Motor neuron (in vitro differentiated cells): ENCODE data around the gene ZNF335. TPM values are rescaled to one million over a fixed set of nuclear protein-coding genes. Genes with fewer than 3 reads are reported as not detected.
"Not testable (repeated sequence)": the region's sequence is repeated elsewhere in the genome, so short reads cannot be mapped to it uniquely, and the experiment has no call there.

Experiments used
- ATAC-seq, 8 experiments: fragments of 200-7000 bp; cut with Tn5 transposase; replicated peaks in 6 of 8; 2 replicates each; pipeline ENCODE4 v1.8.0; 2021; ENCODE audit warnings: mild to moderate bottlenecking in 8 of 8, moderate library complexity in 8 of 8
- H3K27ac ChIP-seq, 2 donors: fragments of 250-450 bp; sonication (Bioruptor Pico); 2 replicates each; pipeline ENCODE4 v1.9.0; 2021; ENCODE audit warnings: antibody characterized with exemption in 2 of 2, mild to moderate bottlenecking in 2 of 2, moderate library complexity in 1 of 2
- H3K4me1 ChIP-seq, 2 donors: fragments of 250-450 bp; sonication (Bioruptor Pico); replicated peaks in 1 of 2; 2 replicates each; pipeline ENCODE4 v1.6.1; 2021; ENCODE audit warnings: antibody characterized with exemption in 2 of 2, mild to moderate bottlenecking in 2 of 2, moderate library complexity in 1 of 2
- H3K4me3 ChIP-seq, 5 donors: fragments of 250-450 bp; sonication (Bioruptor Pico); 2 replicates each; pipeline ENCODE4 v1.9.0; 2021; ENCODE audit warnings: antibody characterized with exemption in 5 of 5, mild to moderate bottlenecking in 5 of 5, moderate library complexity in 4 of 5
- whole genome bisulfite sequencing, 10 experiments: fragments of 450-650 bp; shearing (Covaris generic); methylation state at CpG; one replicate each; pipeline ENCODE4 v1.0.0; 2022; 5-methylcytosine and 5-hydroxymethylcytosine counted together
- in situ Hi-C, 9 experiments: fragments of 400-800 bp; cut with MboI; loops; one replicate each; pipeline ENCODE4 v1.15.0; 2021; ENCODE audit warnings: low sequenced_read_pairs in 9 of 9, low pct_unique_long_range_greater_than_20kb in 2 of 9; ENCODE audit not compliant: unreplicated experiment in 9 of 9
- total RNA-seq, 8 experiments: library from RNA; unstranded; fragments of 300-600 nt; gene quantifications; 2 replicates each; pipeline versions ENCODE4 v1.2.3 to v1.2.4, GENCODE V29; 2022

ZNF335 gene
- total RNA-seq, 8 experiments from 2014 or later, result 7.3 to 21.9 (median 12.1) TPM

GRCh38 chr20:45911486-45912343, 60.3 kb downstream of the ZNF335 start, which contains the start of gene PLTP:
Gene PLTP (minus strand): TSS chr20:45912155. CDS start chr20:45911452, 703 bp downstream.
- peak; percentile 20 to 74 (median 70) for ATAC-seq
- Histone ChIP-seq H3K27ac (peak within 1 kb of the TSS; percentile 78 to 84), H3K4me1 (peaks cover 7 to 15% of the 10 kb centered on the region in 2 donors), H3K4me3 (peak within 1 kb of the TSS; percentile 31 to 50 (median 38))
- in situ Hi-C loops, result no loop called here
- WGBS, 10 experiments, result 0% methylated on average over 1 of the region's 58 CpGs; no CpG with 5 or more reads in 8 of the 10 experiments

GRCh38 chr20:45910670-45911485, 61.1 kb downstream of the ZNF335 start:
- WGBS, 10 experiments, result 0 to 6% (median 0%) methylated on average over 1 to 7 of the region's 43 CpGs; no CpG with 5 or more reads in 3 of the 10 experiments
- Histone ChIP-seq H3K4me3 (peak overlapping the region; percentile 31 to 50 (median 38)), H3K4me1 (peaks cover 7 to 15% of the 10 kb centered on the region in 2 donors), H3K27ac (peak overlapping the region; percentile 78 to 84)
- peak; percentile 68 to 88 (median 76) for ATAC-seq
- in situ Hi-C loops, result no loop called here

- peak overlapping the region; percentile 28 to 50 (median 35) for H3K4me3 ChIP-seq
- ATAC-seq, result no peak
- in situ Hi-C loops, result no loop called here
- peaks cover 7 to 15% of the 10 kb centered on the region in 2 donors for H3K4me1 ChIP-seq
- 60 to 100% (median 91%) methylated on average over 1 to 11 of the region's 22 CpGs; no CpG with 5 or more reads in 2 of the 10 experiments for WGBS, 10 experiments
- peak overlapping the region; percentile 0 to 41 for H3K27ac ChIP-seq
Measured at GRCh38 chr20:45909817-45910669, 62.0 kb downstream of the ZNF335 start.

- Histone ChIP-seq H3K27ac (no peak overlapping the region), H3K4me3 (no peak overlapping the region), H3K4me1 (peaks cover 7 to 15% of the 10 kb centered on the region in 2 donors)
- 40 to 97% (median 91%) methylated on average over 1 to 6 of the region's 12 CpGs; no CpG with 5 or more reads in 5 of the 10 experiments for WGBS, 10 experiments
- ATAC-seq, result no peak
- in situ Hi-C loops, result no loop called here
Measured at GRCh38 chr20:45909336-45909808, 62.6 kb downstream of the ZNF335 start.

GRCh38 chr20:45908084-45908483, 63.9 kb downstream of the ZNF335 start:
- peaks cover 7 to 15% of the 10 kb centered on the region in 2 donors for H3K4me1 ChIP-seq
- in situ Hi-C loops, result no loop called here
- WGBS, 10 experiments, result 83 to 100% (median 100%) methylated on average over 1 to 2 of the region's 2 CpGs; no CpG with 5 or more reads in 5 of the 10 experiments
- H3K4me3 ChIP-seq, result no peak overlapping the region
- no peak for ATAC-seq
- H3K27ac ChIP-seq, result no peak overlapping the region

GRCh38 chr20:45907219-45907948, 64.6 kb downstream of the ZNF335 start:
- Histone ChIP-seq H3K4me3 (no peak overlapping the region), H3K4me1 (peaks cover 2 to 11% of the 10 kb centered on the region in 2 donors), H3K27ac (no peak overlapping the region)
- ATAC-seq, result no peak
- 82 to 100% (median 97%) methylated on average over 1 to 6 of the region's 17 CpGs; no CpG with 5 or more reads in 2 of the 10 experiments for WGBS, 10 experiments
- in situ Hi-C loops, result no loop called here

- peak in 4 of 8 experiments; percentile 9 to 31 (median 20) for ATAC-seq
- 29 to 100% (median 90%) methylated on average over 1 to 7 of the region's 8 CpGs; no CpG with 5 or more reads in 1 of the 10 experiments for WGBS, 10 experiments
- H3K4me3 ChIP-seq, result no peak overlapping the region
- in situ Hi-C loops, result no loop called here
- peaks cover 0 to 10% of the 10 kb centered on the region in 2 donors for H3K4me1 ChIP-seq
- no peak overlapping the region for H3K27ac ChIP-seq
Measured at GRCh38 chr20:45905505-45906079, 66.4 kb downstream of the ZNF335 start.

GRCh38 chr20:45904583-45905504, 67.2 kb downstream of the ZNF335 start:
- WGBS, 10 experiments, result 64 to 91% (median 80%) methylated on average over 1 to 7 of the region's 16 CpGs; no CpG with 5 or more reads in 3 of the 10 experiments
- Histone ChIP-seq H3K27ac (no peak overlapping the region), H3K4me3 (no peak overlapping the region), H3K4me1 (peaks cover 0 to 6% of the 10 kb centered on the region in 2 donors)
- peak in 5 of 8 experiments; percentile 16 to 81 (median 31) for ATAC-seq
- in situ Hi-C loops, result no loop called here

GRCh38 chr20:45902199-45902701, 69.8 kb downstream of the ZNF335 start:
- no peak overlapping the region for H3K27ac ChIP-seq
- H3K4me3 ChIP-seq, result no peak overlapping the region
- WGBS, 10 experiments, result 60 to 100% (median 95%) methylated on average over 1 to 5 of the region's 14 CpGs; no CpG with 5 or more reads in 4 of the 10 experiments
- in situ Hi-C loops, result no loop called here
- no peaks in the 10 kb centered on the region for H3K4me1 ChIP-seq
- ATAC-seq, result peak in 2 of 8 experiments; percentile 7 to 15

GRCh38 chr20:45901332-45901731, 70.7 kb downstream of the ZNF335 start:
- 80 to 100% (median 98%) methylated on average over 1 to 5 of the region's 6 CpGs; no CpG with 5 or more reads in 4 of the 10 experiments for WGBS, 10 experiments
- ATAC-seq, H3K27ac ChIP-seq, in situ Hi-C loops, H3K4me3 ChIP-seq, H3K4me1 ChIP-seq: not testable (repeated sequence)
